Colon (tissue), 2 donors: Measurements from ENCODE around the gene SETMAR.
"Not testable (repeated sequence)": the region's sequence is repeated elsewhere in the genome, so short reads cannot be mapped to it uniquely, and the experiment has no call there.

Experiments
- FAIRE-seq: peaks from 2 replicates; lab custom pipeline; 2012; peaks lifted over from hg19 to GRCh38; lab: Jason Lieb, UNC
- donor health status: control.
- donor health status: control.

Gene SETMAR

GRCh38 chr3:4314688-4315087 lies 11.5 kb downstream of the SETMAR start:
- FAIRE-seq = no peak

- no peak for FAIRE-seq
Observed at GRCh38 chr3:4320096-4320911, 17.1 kb downstream of the SETMAR start.

- no peak for FAIRE-seq
Observed at GRCh38 chr3:4321732-4322131, 18.6 kb downstream of the SETMAR start.

GRCh38 chr3:4322635-4323034 lies 19.5 kb downstream of the SETMAR start:
- FAIRE-seq = no peak

GRCh38 chr3:4323246-4324027 lies 20.3 kb downstream of the SETMAR start:
- no peak for FAIRE-seq

- FAIRE-seq = no peak
Observed at GRCh38 chr3:4326868-4327267, 23.7 kb downstream of the SETMAR start.

- not testable (repeated sequence) for FAIRE-seq
Observed at GRCh38 chr3:4329806-4330205, 26.6 kb downstream of the SETMAR start.

- FAIRE-seq = no peak
Observed at GRCh38 chr3:4332111-4332510, 28.9 kb downstream of the SETMAR start.

GRCh38 chr3:4332574-4332973 lies 29.4 kb downstream of the SETMAR start:
- FAIRE-seq = no peak

GRCh38 chr3:4332991-4333390 lies 29.8 kb downstream of the SETMAR start:
- FAIRE-seq = no peak

- FAIRE-seq = no peak
Observed at GRCh38 chr3:4334548-4334947, 31.4 kb downstream of the SETMAR start.

- FAIRE-seq = no peak
Observed at GRCh38 chr3:4335840-4336562, 32.8 kb downstream of the SETMAR start.

GRCh38 chr3:4336850-4337546 lies 33.8 kb downstream of the SETMAR start:
- FAIRE-seq = no peak

- FAIRE-seq = no peak
Observed at GRCh38 chr3:4338751-4339150, 35.6 kb downstream of the SETMAR start.

- no peak for FAIRE-seq
Observed at GRCh38 chr3:4340077-4340410, 36.9 kb downstream of the SETMAR start.

GRCh38 chr3:4340411-4341335 lies 37.5 kb downstream of the SETMAR start:
- FAIRE-seq = no peak

- no peak for FAIRE-seq
Observed at GRCh38 chr3:4341336-4341675, 38.1 kb downstream of the SETMAR start.

GRCh38 chr3:4343258-4343657 lies 40.1 kb downstream of the SETMAR start:
- FAIRE-seq = no peak

- FAIRE-seq = no peak
Observed at GRCh38 chr3:4350789-4351163, 47.6 kb downstream of the SETMAR start.

- FAIRE-seq = no peak
Observed at GRCh38 chr3:4351164-4351855, 48.1 kb downstream of the SETMAR start.

GRCh38 chr3:4351872-4352271 lies 48.7 kb downstream of the SETMAR start:
- no peak for FAIRE-seq
